Transverse colon (tissue), 4 donors: ENCODE results near the gene SPEF2. TPM values are rescaled to one million over a fixed set of nuclear protein-coding genes. Genes with fewer than 3 reads are reported as not detected.
A peak's percentile ranks its signal among the peaks of the same experiment; 100 is the strongest.

Experiments used
- DNase-seq: peaks from one replicate; pipeline ENCODE4 v3.0.0-alpha.2; 2019
- H3K27ac ChIP-seq, 4 donors: fragments of 200-600 bp; sonication (generic); 2 replicates each; pipeline ENCODE4 v1.5.1; 2016 to 2018; ENCODE audit warnings: inconsistent platforms in 4 of 4
- H3K27me3 ChIP-seq: fragments of 200-600 bp; sonication (generic); 2 replicates; pipeline ENCODE4 v1.5.1; 2017; ENCODE audit warnings: inconsistent platforms
- H3K36me3 ChIP-seq, 4 donors: fragments of 200-600 bp; sonication (generic); 2 replicates each; pipeline ENCODE4 v1.5.1; 2017 to 2019; ENCODE audit warnings: inconsistent platforms in 4 of 4
- H3K4me1 ChIP-seq, 4 donors: fragments of 200-600 bp; sonication (generic); 2 replicates each; pipeline ENCODE4 v1.5.1; 2017 to 2020; ENCODE audit warnings: inconsistent platforms in 4 of 4
- H3K4me3 ChIP-seq, 4 donors: fragments of 200-600 bp; sonication (generic); 1 replicate in 1 of 4; 2 replicates in 3 of 4; pipeline versions ENCODE4 v1.5.1 to v1.6.1; 2017 to 2019; ENCODE audit warnings: inconsistent platforms in 4 of 4
- H3K9me3 ChIP-seq, 2 donors: fragments of 200-600 bp; sonication (generic); 2 replicates each; pipeline ENCODE4 v1.5.1; 2017 to 2019; ENCODE audit warnings: inconsistent platforms in 2 of 2
- CTCF ChIP-seq, 5 experiments: fragments of 200-600 bp in 3 of 5; fragments of 450-650 bp in 2 of 5; sonication (generic) in 3 of 5; IDR thresholded peaks; 1 replicate in 2 of 5; 2 replicates in 3 of 5; pipeline ENCODE4 v1.5.1; 2016 to 2017; ENCODE audit warnings: antibody characterized with exemption in 5 of 5, inconsistent platforms in 3 of 5, mild to moderate bottlenecking in 2 of 5, moderate library complexity in 1 of 5
- EP300 ChIP-seq: sonication (generic); formaldehyde crosslinking; IDR thresholded peaks from one replicate; pipeline ENCODE4 v1.6.1; 2017; ENCODE audit warnings: antibody characterized with exemption, low read depth
- POLR2A ChIP-seq: fragments of 450-650 bp; IDR thresholded peaks from one replicate; pipeline ENCODE4 v1.6.1; 2016; ENCODE audit warnings: antibody characterized with exemption, mild to moderate bottlenecking, moderate library complexity
- POLR2AphosphoS5 ChIP-seq, 3 donors: sonication (generic); formaldehyde crosslinking; IDR thresholded peaks; one replicate each; pipeline ENCODE4 v1.6.1; 2016; ENCODE audit warnings: antibody characterized with exemption in 3 of 3
- WGBS, 2 donors: methylation state at CpG; one replicate each; pipeline ENCODE4 v1.1.5; 2018; ENCODE audit warnings: low coverage in 1 of 2; 5-methylcytosine and 5-hydroxymethylcytosine counted together
- in situ Hi-C, 4 donors: fragments of 200-750 bp; cut with MboI; loops; one replicate each; pipeline versions ENCODE4 v1.15.0 to v1.15.1; 2017; ENCODE audit warnings: low sequenced_read_pairs in 3 of 4, low pct_ligation_motif_present in 1 of 4, low pct_unique_long_range_greater_than_20kb in 1 of 4
- intact Hi-C: fragments of 100-400 bp; cut with DNase I; formaldehyde crosslinking; loops from one replicate; pipeline ENCODE4 v1.15.1; 2023; ENCODE audit warnings: low total_unique reads
- total RNA-seq, 4 donors: library from RNA; depleted of rRNA; stranded (reverse); fragments of >200 nt; gene quantifications; one replicate each; pipeline ENCODE4 v1.1.0, GENCODE V29; 2016

Gene SPEF2
- total RNA-seq, 4 donors from 2014 or later = 2.4 to 9.4 (median 5.1) TPM; not detected in 1

- H3K9me3 ChIP-seq = no peaks in the 10 kb centered on the region
- in situ Hi-C loops = no loop called here
- no peak for DNase-seq
- H3K36me3 ChIP-seq = no peaks in the 10 kb centered on the region
- intact Hi-C loops = no loop called here
- TF ChIP-seq POLR2AphosphoS5 (IDR thresholded peaks at IDR 0.05) (no peak), POLR2A (no peak), EP300 (no peak), CTCF (IDR thresholded peaks at IDR 0.05) (no peak)
- H3K27ac ChIP-seq = no peak overlapping the region
- H3K4me1 ChIP-seq = peaks cover 0 to 6% (median 0%) of the 10 kb centered on the region in 4 donors
- H3K4me3 ChIP-seq = no peak overlapping the region
- H3K27me3 ChIP-seq = no peaks in the 10 kb centered on the region
Measured at GRCh38 chr5:35804841-35805240, 187.2 kb downstream of the SPEF2 start.

GRCh38 chr5:35810601-35811000 lies 192.9 kb downstream of the SPEF2 start:
- no peak for TF ChIP-seq CTCF (IDR thresholded peaks at IDR 0.05)
- no peak for TF ChIP-seq POLR2AphosphoS5 (IDR thresholded peaks at IDR 0.05)
- no peak for TF ChIP-seq EP300
- no peak for TF ChIP-seq POLR2A
- no peak overlapping the region for H3K4me3 ChIP-seq
- peak overlapping the region in 2 of 4 donors; percentile 20 to 44 for H3K27ac ChIP-seq
- no peaks in the 10 kb centered on the region for H3K36me3 ChIP-seq
- intact Hi-C loops (no loop called here), in situ Hi-C loops (no loop called here)
- no peaks in the 10 kb centered on the region for H3K9me3 ChIP-seq
- no peak for DNase-seq
- no peaks in the 10 kb centered on the region for H3K4me1 ChIP-seq
- no peaks in the 10 kb centered on the region for H3K27me3 ChIP-seq

GRCh38 chr5:35811108-35811741 lies 193.6 kb downstream of the SPEF2 start:
- no peaks in the 10 kb centered on the region for H3K27me3 ChIP-seq
- TF ChIP-seq POLR2A (no peak), CTCF (IDR thresholded peaks at IDR 0.05) (no peak), POLR2AphosphoS5 (IDR thresholded peaks at IDR 0.05) (no peak), EP300 (no peak)
- 51 to 80% methylated on average over 2 to 3 of the region's 3 CpGs for WGBS, 2 donors
- no peak overlapping the region for H3K4me3 ChIP-seq
- intact Hi-C loops = no loop called here
- H3K9me3 ChIP-seq = no peaks in the 10 kb centered on the region
- no peaks in the 10 kb centered on the region for H3K4me1 ChIP-seq
- no peaks in the 10 kb centered on the region for H3K36me3 ChIP-seq
- DNase-seq = no peak
- in situ Hi-C loops = no loop called here
- no peak overlapping the region for H3K27ac ChIP-seq

- H3K36me3 ChIP-seq = no peaks in the 10 kb centered on the region
- no peaks in the 10 kb centered on the region for H3K9me3 ChIP-seq
- in situ Hi-C loops (no loop called here), intact Hi-C loops (no loop called here)
- no peak overlapping the region for H3K4me3 ChIP-seq
- 74 to 86% methylated on average over 1 of the region's 1 CpG for WGBS, 2 donors
- no peaks in the 10 kb centered on the region for H3K27me3 ChIP-seq
- no peak overlapping the region for H3K27ac ChIP-seq
- no peak for DNase-seq
- TF ChIP-seq EP300 (no peak), POLR2A (no peak), CTCF (IDR thresholded peaks at IDR 0.05) (no peak), POLR2AphosphoS5 (IDR thresholded peaks at IDR 0.05) (no peak)
- H3K4me1 ChIP-seq = no peaks in the 10 kb centered on the region
Measured at GRCh38 chr5:35813521-35813920, 195.9 kb downstream of the SPEF2 start.
